CD4-positive, alpha-beta T cell treated with Interleukin-4 for 1 hour (primary cell): ENCODE results near the gene TRPC3.
"Not testable (repeated sequence)": the region's sequence is repeated elsewhere in the genome, so short reads cannot be mapped to it uniquely, and the experiment has no call there.

Experiments used
- DNase-seq, 2 donors: peaks; one replicate each; pipeline ENCODE4 v3.0.0-alpha.2; 2020 to 2022

TRPC3 gene

DNA sequence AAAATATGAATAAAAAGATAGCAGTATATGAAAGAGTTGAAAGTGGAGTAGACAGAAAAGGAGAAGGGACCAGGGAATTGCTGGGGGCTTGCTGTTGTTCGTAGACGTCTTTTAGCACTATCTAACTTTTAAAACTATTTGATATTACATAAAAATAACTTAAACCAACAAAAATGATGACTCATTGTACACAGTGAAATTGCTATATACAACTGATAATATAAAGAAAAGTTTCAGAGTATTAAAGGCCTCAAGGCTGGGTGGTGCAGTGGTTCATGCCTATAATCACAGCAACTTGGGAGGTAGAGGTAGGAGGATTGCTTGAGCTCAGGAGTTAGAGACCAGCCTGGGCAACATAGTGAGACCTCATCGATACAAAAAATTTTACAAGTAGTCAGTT is 5.2 kb downstream of the TRPC3 start:
- DNase-seq, result no peak

DNA sequence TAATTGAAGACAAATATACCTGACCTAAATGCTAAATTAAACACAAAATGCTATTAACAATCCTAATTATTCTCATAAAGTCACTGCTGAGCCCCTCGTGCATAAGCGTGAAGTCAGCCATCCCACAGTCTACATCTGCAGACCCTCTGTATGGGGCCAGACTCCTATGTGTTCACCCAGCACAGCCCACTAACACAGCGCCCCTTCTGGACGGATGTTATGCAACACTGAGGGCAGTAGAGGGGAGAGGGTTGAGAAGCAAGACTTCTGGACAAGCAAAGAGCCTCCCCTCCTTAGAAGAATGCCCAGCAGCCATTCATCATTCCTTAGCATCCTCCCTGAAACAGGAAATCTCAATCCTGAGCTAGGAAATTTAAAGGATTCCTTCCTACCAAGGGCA is 7.9 kb downstream of the TRPC3 start:
- no peak for DNase-seq

DNA sequence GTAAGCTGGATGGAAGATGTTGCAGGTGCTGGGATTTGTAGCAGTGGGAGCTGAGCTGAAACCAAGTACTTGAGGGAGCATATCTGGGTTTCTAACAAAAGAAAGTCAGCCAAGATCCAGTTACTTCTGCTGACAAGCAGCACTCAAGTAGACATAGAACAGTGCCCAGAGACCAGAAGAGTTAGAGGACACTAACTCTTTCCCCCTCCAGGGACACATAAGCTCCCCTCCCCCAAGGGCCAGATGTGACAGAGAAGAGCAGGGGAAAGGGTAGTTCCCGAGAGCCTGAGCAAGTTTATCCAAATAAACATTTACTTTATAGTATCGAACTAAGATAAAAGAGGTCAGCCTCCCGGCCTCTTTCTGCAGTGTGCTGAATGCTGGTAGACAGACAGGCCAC is 12.2 kb downstream of the TRPC3 start:
- no peak for DNase-seq

DNA sequence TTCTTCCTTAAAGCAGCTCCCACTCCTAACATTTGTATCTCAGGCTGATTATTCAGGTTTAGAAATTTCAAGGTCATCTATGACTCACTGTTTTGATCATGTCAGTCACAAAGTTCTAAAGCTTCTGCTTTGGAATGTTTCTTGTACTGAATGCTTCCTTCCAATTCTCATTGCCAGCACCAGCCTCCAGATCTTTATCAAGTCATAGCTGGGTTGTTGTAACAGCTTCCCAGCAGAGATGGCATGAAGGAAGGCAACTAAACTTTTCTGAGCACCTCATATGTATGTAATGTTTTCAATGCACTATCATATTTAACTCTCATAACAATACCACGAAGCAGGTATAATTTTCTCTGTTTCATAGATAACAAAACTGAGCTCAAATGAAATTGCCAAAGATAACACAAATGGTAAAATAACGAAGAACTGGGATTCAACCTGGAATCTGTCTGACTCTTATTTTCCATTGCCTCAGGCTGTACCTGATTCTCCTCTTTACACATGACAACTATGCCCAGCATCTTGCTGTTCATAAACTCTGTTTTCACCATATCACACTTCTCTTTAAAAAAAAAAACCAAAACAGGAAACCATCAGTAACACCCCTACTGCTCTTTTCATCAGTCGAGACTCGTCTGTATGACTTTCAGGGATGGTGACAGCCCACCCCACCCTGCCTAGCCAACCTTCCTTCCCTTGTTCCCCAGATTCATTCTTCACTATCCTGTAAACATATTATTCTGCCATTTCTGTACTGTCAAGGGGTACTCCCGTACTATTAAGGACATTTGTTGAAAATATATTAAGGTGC is 13.4 kb downstream of the TRPC3 start:
- peak in 1 of 2 donors; percentile 16 for DNase-seq

DNA sequence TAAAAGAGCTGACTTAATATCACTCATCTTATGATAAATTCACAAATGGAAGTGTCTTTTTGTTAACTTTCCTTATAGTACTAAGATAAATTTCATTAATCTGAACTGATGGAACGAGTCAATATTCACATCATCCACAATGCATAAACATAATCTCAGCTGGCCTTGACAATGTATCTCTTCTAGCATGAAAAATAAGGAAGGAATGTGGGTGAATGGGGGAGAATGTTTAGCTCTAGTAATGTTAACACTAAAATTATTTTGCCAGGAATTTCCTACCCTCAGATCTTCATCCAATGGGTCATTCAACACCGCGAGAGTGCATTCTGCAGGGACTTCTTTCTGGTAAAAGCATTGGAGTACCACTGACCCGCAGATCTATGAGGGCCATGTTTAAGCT is 15.8 kb downstream of the TRPC3 start:
- no peak for DNase-seq

DNA sequence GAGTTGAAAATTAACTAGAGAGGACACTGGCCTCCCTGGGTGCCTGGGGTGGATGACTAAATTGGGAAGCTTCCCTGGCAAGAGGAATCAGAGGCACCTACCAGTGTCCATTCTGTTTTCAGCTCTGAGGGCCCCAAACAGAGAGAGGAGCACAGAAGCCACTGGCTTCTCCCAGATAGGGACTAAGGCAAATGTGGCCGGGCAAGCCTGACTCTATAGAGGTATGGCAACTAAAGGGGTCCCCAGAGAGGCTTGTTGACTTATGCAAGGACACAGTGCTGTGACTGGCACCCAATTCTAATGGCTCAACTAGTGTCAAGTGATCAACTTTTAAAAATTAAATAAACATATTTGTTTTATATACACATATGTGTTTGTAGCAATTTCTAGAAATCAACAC is 17.2 kb downstream of the TRPC3 start:
- DNase-seq, result no peak

DNA sequence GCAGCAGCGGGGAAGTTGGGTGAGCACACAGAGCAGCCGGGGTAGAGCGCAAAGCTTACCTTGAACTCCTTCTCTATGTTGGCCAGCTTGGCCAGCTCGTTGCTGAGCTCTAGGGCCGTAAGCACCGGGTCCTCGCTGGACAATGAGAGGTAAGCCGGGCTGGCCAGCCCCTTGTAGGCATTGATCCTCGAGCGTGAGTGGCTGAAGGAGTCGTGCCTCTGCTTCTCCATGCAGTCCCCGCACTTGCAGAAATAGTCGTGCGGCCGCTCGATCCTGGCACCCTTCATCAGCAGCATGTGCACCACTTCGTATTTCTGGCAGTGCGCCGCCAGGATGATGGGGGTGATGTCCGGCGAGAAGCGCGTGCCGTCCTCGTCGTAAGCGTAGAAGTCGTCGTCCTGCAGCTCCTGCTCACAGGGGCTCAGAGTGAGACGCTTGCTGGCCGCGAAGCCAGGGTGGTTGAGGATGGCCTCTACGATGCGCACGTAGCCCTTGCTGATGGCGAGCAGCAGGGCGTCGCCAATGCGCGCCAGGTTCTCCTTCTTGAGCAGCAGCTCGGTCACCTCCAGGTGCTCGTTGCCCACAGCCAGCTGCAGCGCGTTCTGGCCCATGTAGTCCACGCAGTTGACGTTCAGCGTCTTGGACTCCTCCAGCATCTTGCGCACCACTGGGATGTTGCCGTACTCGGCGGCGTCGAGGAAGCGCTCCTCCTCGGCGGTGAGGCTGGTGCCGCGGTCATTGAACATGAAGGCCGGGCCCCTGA is 19.5 kb downstream of the TRPC3 start:
- no peak for DNase-seq

DNA sequence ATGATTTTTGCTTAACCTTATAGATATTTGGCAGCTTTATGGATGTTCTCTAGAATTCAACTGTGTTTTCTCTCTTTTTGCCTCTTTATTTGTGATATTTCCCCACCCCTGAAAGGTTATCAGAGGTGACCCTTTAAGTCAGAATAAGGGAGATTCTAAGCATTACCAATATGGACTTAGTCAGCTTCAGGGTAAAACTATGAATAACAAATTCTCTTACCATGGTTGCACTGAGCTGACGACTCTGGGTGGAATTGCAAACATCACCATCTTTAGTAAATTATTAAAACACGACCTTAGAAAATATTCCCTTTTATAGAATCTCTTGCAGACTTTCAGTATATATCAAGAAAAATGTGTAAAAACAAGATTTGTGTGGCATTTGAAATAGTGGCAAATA is 21.6 kb downstream of the TRPC3 start:
- no peak for DNase-seq

DNA sequence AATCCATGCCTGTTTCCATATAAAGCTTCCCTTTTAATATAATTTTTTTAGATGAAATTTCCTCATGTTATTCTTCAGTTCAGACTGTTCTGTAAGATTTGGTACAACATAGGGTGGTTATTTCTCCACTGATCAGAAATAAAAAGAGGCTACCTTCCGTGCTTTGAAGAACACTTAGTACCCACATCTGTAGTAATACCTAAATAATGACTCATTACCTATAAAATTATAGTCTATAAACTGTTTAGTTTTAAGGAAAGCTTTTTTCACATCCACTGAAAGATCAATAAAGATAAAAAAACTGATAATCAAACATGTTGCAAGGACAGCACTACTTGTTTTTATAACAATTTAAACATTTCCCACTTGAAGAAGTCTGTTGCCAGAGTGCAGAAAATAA is 23.9 kb downstream of the TRPC3 start:
- DNase-seq, result no peak

DNA sequence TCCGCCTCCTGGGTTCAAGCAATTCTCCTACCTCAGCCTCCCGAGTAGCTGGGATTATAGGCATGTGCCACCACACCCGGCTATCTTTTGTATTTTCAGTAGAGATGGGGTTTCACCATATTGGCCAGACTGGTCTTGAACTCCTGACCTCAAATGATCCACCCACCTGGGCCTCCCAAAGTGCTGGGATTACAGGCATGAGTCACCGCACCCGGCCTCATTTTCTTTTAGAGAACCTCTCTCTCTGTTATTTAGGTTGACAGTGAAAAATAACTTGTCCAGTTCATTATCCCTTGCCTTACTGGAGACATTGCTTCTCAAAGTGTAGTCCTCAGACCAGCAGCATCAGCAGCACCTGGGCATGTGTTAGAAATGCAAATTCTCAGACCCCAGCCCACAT is 25.4 kb downstream of the TRPC3 start:
- not testable (repeated sequence) for DNase-seq

DNA sequence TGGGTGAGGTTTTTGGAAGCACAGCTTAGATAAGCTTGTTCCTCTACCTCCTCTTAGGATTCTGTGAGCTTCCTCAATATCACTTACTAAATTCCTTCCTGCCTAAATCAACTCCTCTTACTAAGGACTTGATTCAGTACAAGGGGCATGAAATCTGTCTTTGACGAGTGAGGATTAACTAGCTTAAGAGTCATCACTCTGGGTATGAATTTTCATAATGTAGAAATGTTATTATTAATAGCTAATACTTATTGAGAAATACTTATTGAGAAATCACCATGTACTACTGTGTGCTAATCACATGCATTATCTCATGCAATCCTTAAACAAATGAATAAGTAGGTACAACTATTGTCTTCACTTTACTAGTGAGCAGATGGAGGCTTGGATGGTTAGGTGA is 28.6 kb downstream of the TRPC3 start:
- no peak for DNase-seq

DNA sequence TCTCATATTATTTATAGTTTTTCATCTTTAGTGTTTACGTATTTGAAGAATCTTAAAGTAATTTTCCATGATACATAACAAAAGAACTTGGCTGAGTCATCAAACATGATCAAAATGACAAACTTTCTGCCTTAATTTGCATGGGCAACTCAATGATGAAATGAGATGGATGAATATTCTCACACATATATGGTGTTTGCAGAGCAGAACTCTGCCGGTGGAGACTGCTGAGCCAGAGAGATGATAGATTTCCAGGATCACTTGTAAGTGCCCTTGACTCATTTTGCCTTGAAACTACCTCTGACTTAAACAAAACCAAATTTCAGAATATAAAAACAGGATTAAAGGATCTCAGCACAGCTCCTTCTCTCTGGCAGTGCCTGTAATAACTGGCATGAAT is 38.2 kb downstream of the TRPC3 start:
- no peak for DNase-seq

DNA sequence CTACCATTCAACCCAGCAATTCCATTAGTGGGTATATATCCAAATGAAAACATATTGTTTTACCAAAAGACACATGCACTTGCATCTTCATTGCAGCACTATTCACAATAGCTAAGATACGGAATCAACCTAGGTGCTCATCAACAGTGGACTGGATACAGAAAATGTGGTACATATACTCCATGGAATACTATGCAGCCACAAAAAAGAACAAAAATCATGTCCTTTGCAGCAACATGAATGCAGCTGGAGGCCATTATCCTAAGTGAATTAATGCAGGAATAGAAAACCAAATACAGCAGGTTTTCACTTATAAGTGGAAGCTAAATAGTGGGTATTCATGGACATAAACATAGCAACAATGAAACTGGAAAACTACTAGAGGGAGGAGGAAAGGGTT is 43.5 kb downstream of the TRPC3 start:
- DNase-seq, result no peak

DNA sequence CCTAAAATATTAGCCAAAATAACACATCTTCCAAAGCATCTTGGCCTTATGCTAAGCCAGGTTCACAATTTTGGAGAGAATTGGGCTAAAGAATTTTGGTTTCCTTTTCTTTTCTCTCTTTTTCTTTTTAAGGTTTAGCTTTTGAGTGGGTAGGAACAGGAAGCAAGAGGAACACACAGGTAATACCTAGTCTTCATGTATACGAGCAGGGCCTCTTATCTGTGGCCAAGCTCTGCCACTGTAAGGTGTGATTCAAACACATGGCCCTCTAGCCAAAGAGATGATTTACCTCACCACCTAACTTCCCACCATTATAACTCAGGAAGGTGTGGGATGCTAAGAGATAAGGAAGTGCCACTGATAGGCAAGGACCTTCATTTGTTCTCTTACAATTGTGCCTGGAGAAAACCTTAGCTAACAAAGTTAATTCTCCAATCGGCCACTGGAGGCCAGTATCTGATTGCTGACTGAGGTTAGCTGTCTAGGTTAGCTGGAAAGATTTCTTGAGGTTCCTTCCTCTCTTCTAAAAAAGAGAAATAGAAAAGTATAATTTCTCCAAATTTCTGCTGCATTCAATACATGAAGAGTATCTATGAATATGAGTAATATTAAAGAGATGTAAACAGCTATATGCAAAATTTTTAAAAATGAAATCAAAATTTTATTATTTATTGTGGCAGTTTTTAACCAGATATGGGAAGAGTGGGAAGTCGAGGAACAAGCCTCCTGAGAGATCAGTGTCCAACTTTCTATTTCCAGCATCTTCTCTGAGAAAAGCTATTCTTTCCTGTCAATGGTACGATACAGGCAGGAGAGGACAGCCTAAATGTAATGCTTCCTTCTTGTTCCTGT is 51.5 kb downstream of the TRPC3 start:
- peak; percentile 43 to 68 for DNase-seq

DNA sequence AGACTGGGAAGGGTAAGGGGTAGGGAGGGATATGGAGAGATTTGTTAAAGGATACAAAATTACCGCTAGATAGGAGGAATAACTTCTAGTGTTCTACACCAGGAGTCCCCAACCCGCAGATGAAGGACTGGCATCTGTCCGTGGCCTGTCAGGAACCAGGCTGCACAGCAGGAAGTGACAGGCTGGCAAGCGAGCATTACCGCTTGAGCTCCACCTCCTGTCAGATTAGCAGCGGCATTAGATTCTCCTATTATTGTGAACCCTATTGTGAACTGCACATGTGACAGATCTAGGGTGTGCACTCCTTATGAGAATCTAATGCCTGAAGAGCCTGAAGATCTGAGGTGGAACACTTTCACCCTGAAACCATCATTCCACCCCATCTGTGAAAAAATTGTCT is 53.7 kb downstream of the TRPC3 start:
- DNase-seq, result peak in 1 of 2 donors; percentile 15

DNA sequence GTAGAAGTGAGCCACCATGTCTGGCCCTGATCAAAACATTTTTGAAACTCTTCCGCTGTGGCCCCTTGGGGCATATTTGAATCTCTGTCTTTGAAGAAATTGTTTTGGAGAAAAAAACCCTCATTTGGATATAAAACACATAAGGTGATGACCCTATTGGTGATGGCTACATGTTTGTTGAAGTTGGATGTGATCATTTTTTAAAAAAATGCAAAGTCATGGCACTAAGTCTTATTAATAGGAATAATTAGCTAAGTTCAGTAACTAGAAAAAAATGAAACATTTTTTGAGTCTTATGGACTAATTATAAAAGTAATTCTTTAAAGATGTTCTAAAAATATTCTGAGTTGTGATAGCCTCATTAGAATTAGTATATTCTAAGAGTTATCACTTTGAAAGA is 63.7 kb downstream of the TRPC3 start:
- no peak for DNase-seq

DNA sequence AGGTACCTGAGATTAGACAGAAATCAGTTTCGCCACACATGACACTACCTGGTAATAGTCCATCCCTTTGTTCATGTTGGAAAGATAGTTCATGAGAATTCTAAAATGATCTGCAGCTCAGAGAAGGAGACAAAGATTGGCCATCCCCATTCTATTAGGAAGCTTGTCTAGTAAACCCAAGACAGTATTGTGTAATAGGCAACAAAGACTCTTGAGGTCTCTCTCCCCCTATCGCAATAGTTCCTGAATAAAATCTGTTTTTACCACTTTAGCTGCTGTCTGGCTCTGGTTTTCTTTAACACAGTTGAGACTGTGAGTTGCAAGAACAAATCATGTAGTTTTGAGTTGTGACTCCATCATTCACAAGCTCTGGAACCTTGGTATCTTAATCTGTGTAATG is 66.7 kb downstream of the TRPC3 start:
- DNase-seq, result no peak

DNA sequence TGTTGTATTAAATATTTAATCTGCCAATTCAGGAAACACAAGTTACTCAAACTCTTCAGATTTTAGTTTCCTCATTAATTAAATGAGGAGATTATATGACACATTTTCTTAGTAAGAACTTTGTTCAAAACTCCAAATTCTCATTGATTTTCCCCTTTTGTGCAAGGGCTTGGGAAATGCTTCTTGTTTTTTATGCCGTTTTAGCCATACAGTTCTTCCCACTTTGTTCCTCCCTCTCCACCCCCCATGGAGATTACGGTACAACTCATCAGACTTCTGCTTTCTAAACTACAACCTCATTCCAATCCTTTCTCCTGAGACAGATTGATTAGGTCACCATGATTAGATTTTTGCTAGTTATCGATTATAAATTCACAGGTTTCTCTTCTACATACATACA is 70.7 kb downstream of the TRPC3 start:
- DNase-seq, result no peak

DNA sequence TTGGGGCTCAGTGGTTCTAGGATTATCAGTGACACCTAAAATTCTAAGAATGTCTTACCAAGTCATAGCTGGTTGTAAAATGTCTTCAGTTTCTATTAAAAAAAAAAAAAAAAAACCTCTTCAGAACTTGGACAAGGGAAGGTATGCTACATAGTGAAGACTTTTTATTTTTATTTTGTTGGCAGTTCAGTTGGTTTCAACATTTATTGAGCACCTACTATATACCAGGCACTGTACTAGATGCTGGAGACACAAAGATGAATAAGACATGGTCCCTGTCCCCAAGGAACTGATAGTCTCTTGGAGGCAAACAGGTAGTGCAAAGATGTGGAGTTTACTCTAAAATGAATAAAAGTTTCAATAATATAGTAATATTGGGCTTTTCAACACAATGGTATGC is 72.7 kb downstream of the TRPC3 start:
- no peak for DNase-seq

DNA sequence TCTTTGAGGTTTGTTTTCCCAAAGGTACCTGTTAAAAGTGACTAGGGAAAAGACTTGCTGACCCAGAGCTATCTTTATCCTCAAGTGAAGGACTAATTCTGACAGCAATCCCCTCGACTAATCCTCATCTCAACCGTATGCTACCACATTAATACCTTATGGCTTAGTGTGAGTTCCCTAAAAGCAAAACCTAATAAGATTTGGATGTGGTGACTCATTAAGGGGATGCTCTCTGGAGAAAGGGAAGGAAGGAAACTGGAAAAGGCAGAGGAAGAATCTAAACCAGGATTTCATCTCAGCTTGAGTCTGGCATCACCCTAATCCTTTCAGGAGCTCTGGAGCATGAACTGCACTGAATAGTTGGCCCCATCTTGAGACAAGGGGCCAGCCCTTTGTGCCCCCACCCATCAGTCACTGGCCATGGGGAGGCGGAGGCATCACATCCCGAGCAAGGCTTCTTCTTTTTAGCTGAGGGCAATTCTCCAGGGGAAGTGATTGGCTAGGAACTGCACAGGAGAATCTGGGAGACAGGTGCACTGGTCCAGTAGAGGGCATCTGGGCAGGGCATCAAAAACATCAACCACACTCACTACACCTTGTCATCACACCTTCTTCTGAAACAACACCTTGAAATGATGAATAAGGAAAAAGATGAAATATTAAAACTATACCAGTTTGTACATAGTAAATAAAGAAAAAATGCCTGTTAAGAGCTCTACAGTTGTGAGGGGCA is 74.7 kb downstream of the TRPC3 start:
- no peak for DNase-seq

DNA sequence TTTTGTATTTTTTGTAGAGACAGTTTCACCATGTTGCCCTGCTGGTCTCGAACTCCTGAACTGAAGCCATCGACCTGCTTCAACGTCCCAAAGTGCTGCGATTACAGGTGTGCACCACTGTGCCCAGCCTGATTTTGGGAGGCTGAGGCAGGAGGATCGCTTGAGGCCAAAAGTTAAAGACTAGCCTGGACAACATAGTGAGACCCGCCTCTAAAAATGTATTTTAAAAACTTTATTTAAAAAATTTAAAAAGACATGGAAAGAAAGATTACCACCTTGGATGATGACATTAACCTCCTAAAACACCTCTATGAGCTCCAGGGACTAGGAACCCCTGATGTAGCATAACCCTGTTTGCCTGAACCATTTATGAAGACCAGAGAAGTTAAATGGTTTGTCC is 75.8 kb downstream of the TRPC3 start:
- no peak for DNase-seq

DNA sequence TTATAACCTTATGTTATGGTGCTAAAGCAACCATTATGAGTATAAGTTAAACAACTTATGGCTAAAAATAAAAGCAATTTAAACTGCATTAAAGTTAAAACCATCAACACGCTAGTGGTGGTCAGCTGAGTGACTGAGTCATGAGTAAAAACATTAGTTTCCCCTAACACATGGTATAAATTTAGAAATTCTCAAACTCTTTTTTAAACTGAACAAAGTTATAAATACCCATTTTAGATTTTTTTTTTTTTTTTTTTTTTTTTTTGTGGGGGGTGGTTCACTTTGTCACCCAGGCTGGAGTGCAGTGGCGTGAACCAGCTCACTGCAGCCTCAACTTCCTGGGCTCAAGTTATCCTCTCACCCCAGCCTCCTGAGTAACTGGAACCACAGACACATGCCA is 76.2 kb downstream of the TRPC3 start:
- no peak for DNase-seq

DNA sequence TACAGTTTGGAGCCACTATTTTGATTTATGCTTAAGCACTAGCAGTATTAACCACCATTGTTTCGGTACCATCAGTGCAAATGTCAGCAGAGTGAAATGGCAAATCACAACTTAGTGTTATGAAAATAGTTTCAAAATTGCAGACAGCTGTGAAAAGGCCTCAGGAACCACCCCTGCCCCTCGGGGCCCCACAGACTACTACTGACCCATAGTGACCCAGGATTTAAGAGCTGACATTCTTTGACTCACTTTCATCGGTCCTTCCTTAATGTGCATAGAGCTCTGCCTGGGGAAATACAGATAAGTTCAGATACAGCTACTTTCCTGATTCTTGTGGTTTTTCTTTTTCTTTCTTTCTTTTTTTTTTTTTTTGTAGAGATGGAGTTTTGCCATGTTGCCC is 78.3 kb downstream of the TRPC3 start:
- no peak for DNase-seq
